Measurements from ENCODE around the gene ELOVL1.
"Not testable (repeated sequence)": the region's sequence is repeated elsewhere in the genome, so short reads cannot be mapped to it uniquely, and the experiment has no call there.

Gene ELOVL1

GRCh38 chr1:43367904-43368645, at the start of gene ELOVL1:
Gene ELOVL1, minus strand, starts transcription at chr1:43368011. Its CDS starts 2,402 bp downstream, at chr1:43365609.
- peak; percentile 58 to 75 for DNase-seq (ENCODE audit: low read depth in 2 of 2, low spot score in 1 of 2)

GRCh38 chr1:43415901-43416300, 48.1 kb upstream of the ELOVL1 start:
- no peak for DNase-seq (ENCODE audit: low read depth in 2 of 2, low spot score in 1 of 2)

GRCh38 chr1:43414634-43415223, 46.9 kb upstream of the ELOVL1 start:
- peak; percentile 22 to 34 for DNase-seq (ENCODE audit: low read depth in 2 of 2, low spot score in 1 of 2)

GRCh38 chr1:43413426-43413825, 45.6 kb upstream of the ELOVL1 start:
- DNase-seq (ENCODE audit: low read depth in 2 of 2, low spot score in 1 of 2) = not testable (repeated sequence)

GRCh38 chr1:43410571-43410970, 42.8 kb upstream of the ELOVL1 start:
- no peak for DNase-seq (ENCODE audit: low read depth in 2 of 2, low spot score in 1 of 2)

GRCh38 chr1:43405876-43406234, 38.0 kb upstream of the ELOVL1 start:
- no peak for DNase-seq (ENCODE audit: low read depth in 2 of 2, low spot score in 1 of 2)

- no peak for DNase-seq (ENCODE audit: low read depth in 2 of 2, low spot score in 1 of 2)
Observed at GRCh38 chr1:43405219-43405875, 37.5 kb upstream of the ELOVL1 start.

- no peak for DNase-seq (ENCODE audit: low read depth in 2 of 2, low spot score in 1 of 2)
Observed at GRCh38 chr1:43404353-43404752, 36.5 kb upstream of the ELOVL1 start.

- no peak for DNase-seq (ENCODE audit: low read depth in 2 of 2, low spot score in 1 of 2)
Observed at GRCh38 chr1:43402089-43402865, 34.5 kb upstream of the ELOVL1 start.

GRCh38 chr1:43400441-43400840, 32.6 kb upstream of the ELOVL1 start:
- not testable (repeated sequence) for DNase-seq (ENCODE audit: low read depth in 2 of 2, low spot score in 1 of 2)

- DNase-seq (ENCODE audit: low read depth in 2 of 2, low spot score in 1 of 2) = no peak
Observed at GRCh38 chr1:43398227-43398626, 30.4 kb upstream of the ELOVL1 start.

- DNase-seq (ENCODE audit: low read depth in 2 of 2, low spot score in 1 of 2) = no peak
Observed at GRCh38 chr1:43396059-43396458, 28.2 kb upstream of the ELOVL1 start.

GRCh38 chr1:43395523-43395922, 27.7 kb upstream of the ELOVL1 start:
- no peak for DNase-seq (ENCODE audit: low read depth in 2 of 2, low spot score in 1 of 2)

- no peak for DNase-seq (ENCODE audit: low read depth in 2 of 2, low spot score in 1 of 2)
Observed at GRCh38 chr1:43392702-43393101, 24.9 kb upstream of the ELOVL1 start.

- peak; percentile 83 to 89 for DNase-seq (ENCODE audit: low read depth in 2 of 2, low spot score in 1 of 2)
Observed at GRCh38 chr1:43389326-43390313, 21.8 kb upstream of the ELOVL1 start, which contains the start of the genes MED8 and SZT2. Gene MED8, minus strand, starts transcription at chr1:43389800. Its CDS starts 36 bp downstream, at chr1:43389764. Gene SZT2, plus strand, starts transcription at chr1:43389899. Its CDS starts 70 bp downstream, at chr1:43389969.

- DNase-seq (ENCODE audit: low read depth in 2 of 2, low spot score in 1 of 2) = no peak
Observed at GRCh38 chr1:43388613-43389012, 20.8 kb upstream of the ELOVL1 start.

GRCh38 chr1:43387976-43388599, 20.3 kb upstream of the ELOVL1 start:
- DNase-seq (ENCODE audit: low read depth in 2 of 2, low spot score in 1 of 2) = no peak

GRCh38 chr1:43386676-43387075, 18.9 kb upstream of the ELOVL1 start:
- no peak for DNase-seq (ENCODE audit: low read depth in 2 of 2, low spot score in 1 of 2)

GRCh38 chr1:43383449-43383848, 15.6 kb upstream of the ELOVL1 start:
- DNase-seq (ENCODE audit: low read depth in 2 of 2, low spot score in 1 of 2) = no peak

Measured in stimulated activated CD8-positive, alpha-beta memory T cell treated with anti-CD3 and anti-CD28 coated beads, Interleukin-4, amount 100 ng/mL, for 4 hours (primary cell).